Hepatocyte (in vitro differentiated cells): ENCODE results near the gene KIF3A. TPM values are rescaled to one million over a fixed set of nuclear protein-coding genes. Genes with fewer than 3 reads are reported as not detected.

Experiments
- DNase-seq: peaks from one replicate; pipeline ENCODE4 v3.0.0-alpha.2; 2016; ENCODE audit warnings: low spot score
- H2AFZ ChIP-seq: fragments of 200-600 bp; sonication (generic); 2 replicates; pipeline ENCODE4 v1.6.0; 2016; ENCODE audit warnings: antibody characterized with exemption, mild to moderate bottlenecking
- H3K27ac ChIP-seq: fragments of 200-600 bp; sonication (generic); 2 replicates; pipeline ENCODE4 v1.5.1; 2016; ENCODE audit warnings: mild to moderate bottlenecking
- H3K27me3 ChIP-seq: fragments of 200-600 bp; sonication (generic); 2 replicates; pipeline ENCODE4 v1.6.1; 2016
- H3K36me3 ChIP-seq: fragments of 200-600 bp; sonication (generic); replicated peaks from 2 replicates; pipeline ENCODE4 v1.5.1; 2016; ENCODE audit warnings: low read depth; ENCODE audit not compliant: insufficient read depth
- H3K4me1 ChIP-seq: fragments of 200-600 bp; sonication (generic); 2 replicates; pipeline ENCODE4 v1.5.1; 2016; ENCODE audit warnings: mild to moderate bottlenecking, moderate library complexity; ENCODE audit not compliant: insufficient read depth
- H3K4me2 ChIP-seq: fragments of 200-600 bp; sonication (generic); 2 replicates; pipeline ENCODE4 v1.6.0; 2016
- H3K4me3 ChIP-seq: fragments of 200-600 bp; sonication (generic); 2 replicates; pipeline ENCODE4 v1.5.1; 2016; ENCODE audit warnings: mild to moderate bottlenecking
- H3K79me2 ChIP-seq: fragments of 200-600 bp; sonication (generic); 2 replicates; pipeline ENCODE4 v1.6.0; 2017; ENCODE audit warnings: mild to moderate bottlenecking
- H3K9me2 ChIP-seq: fragments of 200-600 bp; sonication (generic); replicated peaks from 2 replicates; pipeline ENCODE4 v1.6.0; 2017; ENCODE audit warnings: mild to moderate bottlenecking; ENCODE audit not compliant: insufficient read depth
- H3K9me3 ChIP-seq: fragments of 200-600 bp; sonication (generic); 2 replicates; pipeline ENCODE4 v1.5.1; 2016; ENCODE audit warnings: low read depth, mild to moderate bottlenecking
- H4K20me1 ChIP-seq: fragments of 200-600 bp; sonication (generic); 2 replicates; pipeline ENCODE4 v1.6.0; 2016; ENCODE audit warnings: mild to moderate bottlenecking; ENCODE audit not compliant: insufficient read depth, poor library complexity, severe bottlenecking
- CTCF ChIP-seq: fragments of 200-600 bp; sonication (generic); IDR thresholded peaks from 2 replicates; pipeline ENCODE4 v1.5.1; 2016; ENCODE audit warnings: antibody characterized with exemption, mild to moderate bottlenecking; ENCODE audit not compliant: poor library complexity
- EZH2 ChIP-seq: fragments of 200-600 bp; sonication (generic); IDR thresholded peaks from 2 replicates; pipeline ENCODE4 v1.6.1; 2016; ENCODE audit warnings: antibody characterized with exemption, mild to moderate bottlenecking, borderline replicate concordance
- EZH2phosphoT487 ChIP-seq: fragments of 200-600 bp; sonication (generic); IDR thresholded peaks from one replicate; pipeline ENCODE4 v1.6.1; 2018; ENCODE audit warnings: antibody characterized with exemption, mild to moderate bottlenecking, low read depth, moderate library complexity; ENCODE audit not compliant: unreplicated experiment, severe bottlenecking
- WGBS: methylation state at CpG from one replicate; pipeline ENCODE4 v1.1.6; 2016; ENCODE audit warnings: low lambda C conversion rate; ENCODE audit errors: missing lambda C conversion rate; 5-methylcytosine and 5-hydroxymethylcytosine counted together
- polyA plus RNA-seq: library from polyadenylated mRNA; unstranded; fragments of >200 nt; fragmentation: Nextera tagmentation; extraction: Ambion mirVana; gene quantifications from 2 replicates; pipeline ENCODE4 v1.2.1, GENCODE V29; 2016
- total RNA-seq: library from RNA; depleted of rRNA; stranded (reverse); fragments of >200 nt; gene quantifications from 2 replicates; pipeline ENCODE4 v1.2.3, GENCODE V29; 2014

KIF3A gene
- total and polyA plus RNA-seq, 2 experiments from 2014 or later, result 9.2 to 12.6 TPM

DNA sequence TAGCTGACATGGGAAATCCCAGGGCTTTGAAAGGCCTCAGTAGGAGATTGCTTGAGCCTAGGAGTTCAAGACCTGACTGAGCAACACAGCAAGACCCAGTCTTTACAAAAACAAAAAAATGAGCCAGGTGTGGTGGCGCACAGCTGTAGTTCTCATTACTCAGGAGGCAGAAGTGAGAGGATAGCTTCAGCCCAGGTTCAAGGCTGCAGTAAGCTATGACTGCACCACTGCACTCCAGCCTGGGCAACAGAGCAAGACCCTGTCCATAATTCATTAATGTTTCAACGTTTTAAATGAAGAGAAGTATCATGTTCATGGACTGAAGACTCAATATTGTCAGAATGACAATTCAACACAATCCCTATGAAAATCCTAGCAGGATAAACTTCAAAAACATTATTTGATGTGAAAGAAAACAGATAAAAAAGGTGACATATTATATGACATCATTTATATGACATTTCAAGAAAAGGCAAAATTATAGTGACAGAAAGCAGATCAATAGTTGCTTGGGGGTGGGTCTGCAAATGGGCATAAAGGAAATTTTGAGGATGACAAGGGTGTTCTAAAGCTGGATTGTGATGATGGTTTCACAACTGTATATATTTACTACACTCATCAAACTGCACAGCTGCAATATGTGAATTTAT lies 3.7 kb downstream of the KIF3A start:
- H3K4me1 ChIP-seq, result peaks cover 5% of the 10 kb centered on the region
- no peak for DNase-seq
- no peak overlapping the region for H3K4me2 ChIP-seq
- H3K27ac ChIP-seq, result no peak overlapping the region
- TF ChIP-seq CTCF (no peak), EZH2 (no peak), EZH2phosphoT487 (no peak)
- no peaks in the 10 kb centered on the region for H3K9me3 ChIP-seq
- no peaks in the 10 kb centered on the region for H3K36me3 ChIP-seq
- H2AFZ ChIP-seq, result no peak overlapping the region
- 94% methylated on average over 2 of the region's 2 CpGs for WGBS
- no peak overlapping the region for H3K4me3 ChIP-seq
- peaks cover 27% of the 10 kb centered on the region for H3K79me2 ChIP-seq
- H3K9me2 ChIP-seq, result no peaks in the 10 kb centered on the region
- no peaks in the 10 kb centered on the region for H3K27me3 ChIP-seq
- no peaks in the 10 kb centered on the region for H4K20me1 ChIP-seq

DNA sequence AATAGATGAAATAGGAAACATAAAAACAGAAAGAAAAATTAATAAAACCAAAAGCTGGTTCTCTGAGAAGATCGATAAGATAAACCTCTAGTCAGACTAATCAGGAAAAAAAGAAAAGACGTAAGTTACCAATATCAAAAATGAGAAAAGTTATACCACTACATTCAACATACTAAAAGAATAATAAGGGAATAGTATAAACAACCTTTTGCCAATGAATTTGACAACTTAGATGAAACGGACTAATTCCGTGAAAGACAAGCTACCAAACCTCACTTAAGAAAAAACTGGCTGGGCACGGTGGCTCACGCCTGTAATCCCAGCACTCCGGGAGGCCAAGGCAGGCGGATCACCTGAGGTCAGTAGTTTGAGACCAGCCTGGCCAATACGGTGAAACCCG lies 7.5 kb downstream of the KIF3A start:
- 91% methylated on average over 10 of the region's 10 CpGs for WGBS
- H3K4me1 ChIP-seq, result no peaks in the 10 kb centered on the region
- no peaks in the 10 kb centered on the region for H3K9me2 ChIP-seq
- DNase-seq, result no peak
- TF ChIP-seq CTCF (no peak), EZH2phosphoT487 (no peak), EZH2 (no peak)
- H3K4me2 ChIP-seq, result no peak overlapping the region
- no peaks in the 10 kb centered on the region for H4K20me1 ChIP-seq
- H3K36me3 ChIP-seq, result no peaks in the 10 kb centered on the region
- H2AFZ ChIP-seq, result no peak overlapping the region
- no peaks in the 10 kb centered on the region for H3K27me3 ChIP-seq
- no peak overlapping the region for H3K27ac ChIP-seq
- peaks cover 8% of the 10 kb centered on the region for H3K79me2 ChIP-seq
- no peaks in the 10 kb centered on the region for H3K9me3 ChIP-seq
- H3K4me3 ChIP-seq, result no peak overlapping the region

DNA sequence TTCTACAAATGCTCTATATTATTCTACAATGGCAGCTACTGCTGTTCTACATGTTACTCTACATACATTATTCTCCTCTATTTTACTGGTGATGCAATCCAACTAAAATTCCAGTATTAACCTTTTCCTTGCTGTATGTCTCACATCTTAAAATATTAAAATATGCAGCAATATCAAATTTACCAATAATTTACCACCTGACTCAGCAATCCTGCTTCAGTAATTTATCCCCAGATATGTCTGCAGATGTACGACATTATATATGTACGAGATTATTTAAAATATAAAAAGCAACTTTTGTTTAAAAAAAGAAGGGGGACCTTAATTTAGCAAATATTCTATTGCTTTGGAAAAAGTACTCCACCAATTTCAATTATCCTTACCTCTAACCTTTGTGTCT lies 11.6 kb downstream of the KIF3A start:
- WGBS, result 88% methylated on average over 2 of the region's 2 CpGs
- Histone ChIP-seq H3K79me2 (no peaks in the 10 kb centered on the region), H2AFZ (no peak overlapping the region), H3K27me3 (no peaks in the 10 kb centered on the region), H3K4me2 (no peak overlapping the region), H3K36me3 (no peaks in the 10 kb centered on the region), H3K4me1 (no peaks in the 10 kb centered on the region), H4K20me1 (no peaks in the 10 kb centered on the region), H3K9me3 (no peaks in the 10 kb centered on the region), H3K4me3 (no peak overlapping the region), H3K9me2 (no peaks in the 10 kb centered on the region), H3K27ac (no peak overlapping the region)
- TF ChIP-seq EZH2 (no peak), CTCF (no peak), EZH2phosphoT487 (no peak)
- no peak for DNase-seq
